ENCODE measurements around the gene GAREM2.

The GAREM2 gene

GRCh38 chr2:26224095-26224494, 51.2 kb downstream of the GAREM2 start:
- in situ Hi-C loops (cut with MboI; ENCODE audit: low sequenced_read_pairs), result no loop called here

GRCh38 chr2:26229595-26229994, 56.7 kb downstream of the GAREM2 start:
- in situ Hi-C loops (cut with MboI; ENCODE audit: low sequenced_read_pairs), result no loop called here

GRCh38 chr2:26230806-26231205, 57.9 kb downstream of the GAREM2 start:
- in situ Hi-C loops (cut with MboI; ENCODE audit: low sequenced_read_pairs), result no loop called here

GRCh38 chr2:26235089-26235488, 62.2 kb downstream of the GAREM2 start:
- in situ Hi-C loops (cut with MboI; ENCODE audit: low sequenced_read_pairs), result no loop called here

GRCh38 chr2:26237868-26238267, 65.0 kb downstream of the GAREM2 start:
- in situ Hi-C loops (cut with MboI; ENCODE audit: low sequenced_read_pairs), result no loop called here

GRCh38 chr2:26238311-26238958, 65.5 kb downstream of the GAREM2 start:
- in situ Hi-C loops (cut with MboI; ENCODE audit: low sequenced_read_pairs), result no loop called here

Measured in hTERT RPE-1 (cell line).